Tibial artery (tissue), 4 donors: Measurements from ENCODE around the gene ZNF212.

Experiments used
- DNase-seq, 2 donors: peaks; one replicate each; pipeline ENCODE4 v3.0.0-alpha.2; 2019
- H3K27ac ChIP-seq, 2 donors: fragments of 200-600 bp; sonication (generic) in 1 of 2; 1 replicate in 1 of 2; 2 replicates in 1 of 2; pipeline ENCODE4 v1.5.1; 2018 to 2019; ENCODE audit warnings: mild to moderate bottlenecking in 1 of 2
- H3K27me3 ChIP-seq, 2 donors: fragments of 200-600 bp; sonication (generic) in 1 of 2; one replicate each; pipeline versions ENCODE4 v1.5.1 to v1.6.0; 2016 to 2019
- H3K36me3 ChIP-seq, 3 donors: fragments of 200-600 bp; sonication (generic) in 2 of 3; one replicate each; pipeline ENCODE4 v1.5.1; 2016 to 2019; ENCODE audit warnings: mild to moderate bottlenecking in 2 of 3
- H3K4me1 ChIP-seq, 4 donors: fragments of 200-600 bp; sonication (generic) in 2 of 4; 1 replicate in 3 of 4; 2 replicates in 1 of 4; pipeline ENCODE4 v1.5.1; 2016 to 2019
- H3K4me3 ChIP-seq, 2 donors: fragments of 200-600 bp; sonication (generic) in 1 of 2; 1 replicate in 1 of 2; 2 replicates in 1 of 2; pipeline ENCODE4 v1.5.1; 2018 to 2019; ENCODE audit warnings: mild to moderate bottlenecking in 2 of 2
- H3K9me3 ChIP-seq, 3 donors: fragments of 200-600 bp; sonication (generic) in 1 of 3; one replicate each; pipeline ENCODE4 v1.5.1; 2016 to 2019
- CTCF ChIP-seq, 2 experiments: fragments of 200-600 bp in 1 of 2; fragments of 450-650 bp in 1 of 2; IDR thresholded peaks; one replicate each; pipeline ENCODE4 v1.5.1; 2017 to 2019; ENCODE audit warnings: antibody characterized with exemption in 2 of 2, mild to moderate bottlenecking in 1 of 2, moderate library complexity in 1 of 2
- intact Hi-C: fragments of 100-400 bp; cut with DNase I; formaldehyde crosslinking; loops from one replicate; pipeline ENCODE4 v1.15.0; 2023; ENCODE audit warnings: low total_unique reads

Gene ZNF212

GRCh38 chr7:149252378-149252777 is 12.9 kb downstream of the ZNF212 start:
- Histone ChIP-seq H3K36me3 (peaks cover 40 to 71% (median 49%) of the 10 kb centered on the region in 3 donors), H3K9me3 (no peaks in the 10 kb centered on the region), H3K27ac (no peak overlapping the region), H3K4me1 (no peaks in the 10 kb centered on the region), H3K27me3 (no peaks in the 10 kb centered on the region), H3K4me3 (no peak overlapping the region)
- no peak for DNase-seq
- intact Hi-C loops: no loop called here
- TF ChIP-seq CTCF (IDR thresholded peaks at IDR 0.05): no peak

- no peak overlapping the region for H3K27ac ChIP-seq
- H3K4me1 ChIP-seq: no peaks in the 10 kb centered on the region
- H3K36me3 ChIP-seq: peaks cover 40 to 71% (median 49%) of the 10 kb centered on the region in 3 donors
- intact Hi-C loops: no loop called here
- H3K4me3 ChIP-seq: no peak overlapping the region
- no peaks in the 10 kb centered on the region for H3K27me3 ChIP-seq
- TF ChIP-seq CTCF (IDR thresholded peaks at IDR 0.05): no peak
- H3K9me3 ChIP-seq: no peaks in the 10 kb centered on the region
- DNase-seq: no peak
These were observed 14.2 kb downstream of the ZNF212 start for GRCh38 chr7:149253665-149254064.

- Histone ChIP-seq H3K27ac (no peak overlapping the region), H3K27me3 (no peaks in the 10 kb centered on the region), H3K9me3 (no peaks in the 10 kb centered on the region), H3K36me3 (peaks cover 40 to 71% (median 49%) of the 10 kb centered on the region in 3 donors), H3K4me3 (no peak overlapping the region), H3K4me1 (no peaks in the 10 kb centered on the region)
- DNase-seq: no peak
- no peak for TF ChIP-seq CTCF (IDR thresholded peaks at IDR 0.05)
- intact Hi-C loops: no loop called here
These were observed 14.9 kb downstream of the ZNF212 start for GRCh38 chr7:149254181-149254858.

GRCh38 chr7:149255174-149255573 is 15.7 kb downstream of the ZNF212 start:
- no peak for TF ChIP-seq CTCF (IDR thresholded peaks at IDR 0.05)
- intact Hi-C loops: no loop called here
- DNase-seq: no peak
- Histone ChIP-seq H3K4me1 (no peaks in the 10 kb centered on the region), H3K27me3 (no peaks in the 10 kb centered on the region), H3K9me3 (no peaks in the 10 kb centered on the region), H3K4me3 (no peak overlapping the region), H3K36me3 (peaks cover 40 to 69% (median 49%) of the 10 kb centered on the region in 3 donors), H3K27ac (no peak overlapping the region)

GRCh38 chr7:149256568-149256967 is 17.1 kb downstream of the ZNF212 start:
- H3K9me3 ChIP-seq: no peaks in the 10 kb centered on the region
- peaks cover 34 to 55% (median 37%) of the 10 kb centered on the region in 3 donors for H3K36me3 ChIP-seq
- H3K27me3 ChIP-seq: no peaks in the 10 kb centered on the region
- no peak for DNase-seq
- no peak overlapping the region for H3K27ac ChIP-seq
- H3K4me1 ChIP-seq: peaks cover 0 to 5% (median 3%) of the 10 kb centered on the region in 4 donors
- intact Hi-C loops: no loop called here
- no peak overlapping the region for H3K4me3 ChIP-seq
- no peak for TF ChIP-seq CTCF (IDR thresholded peaks at IDR 0.05)
